GM15510 (cell line): ENCODE data around the gene AGBL4.

ENCODE experiments used
- POLR2A ChIP-seq: IDR thresholded peaks from 3 replicates; pipeline ENCODE4 v1.6.1; 2011; ENCODE audit warnings: borderline replicate concordance; ENCODE audit not compliant: insufficient read length; ENCODE audit errors: extremely low read depth

The AGBL4 gene

GRCh38 chr1:50023292-50024159 lies at the start of gene AGBL4:
TSS of gene AGBL4 (minus strand) at chr1:50023954.
- TF ChIP-seq POLR2A = no peak

GRCh38 chr1:50066806-50067205 lies 43.1 kb upstream of the AGBL4 start:
- TF ChIP-seq POLR2A = no peak

- no peak for TF ChIP-seq POLR2A
These were observed 36.5 kb upstream of the AGBL4 start for GRCh38 chr1:50060279-50060678.

GRCh38 chr1:50048791-50049190 lies 25.0 kb upstream of the AGBL4 start:
- TF ChIP-seq POLR2A = no peak

GRCh38 chr1:50047916-50048694 lies 24.4 kb upstream of the AGBL4 start:
- no peak for TF ChIP-seq POLR2A

GRCh38 chr1:50038237-50038809 lies 14.6 kb upstream of the AGBL4 start:
- TF ChIP-seq POLR2A = no peak

GRCh38 chr1:50027794-50028193 lies 4.0 kb upstream of the AGBL4 start:
- TF ChIP-seq POLR2A = no peak

GRCh38 chr1:49995734-49996133 lies 28.0 kb downstream of the AGBL4 start:
- TF ChIP-seq POLR2A = no peak

GRCh38 chr1:49971088-49971487 lies 52.7 kb downstream of the AGBL4 start:
- TF ChIP-seq POLR2A = no peak

- no peak for TF ChIP-seq POLR2A
These were observed 72.4 kb downstream of the AGBL4 start for GRCh38 chr1:49951385-49951784.

- TF ChIP-seq POLR2A = no peak
These were observed 117.4 kb downstream of the AGBL4 start for GRCh38 chr1:49906365-49906764.

- TF ChIP-seq POLR2A = no peak
These were observed 159.2 kb downstream of the AGBL4 start for GRCh38 chr1:49864581-49864980.

GRCh38 chr1:49854741-49855140 lies 169.0 kb downstream of the AGBL4 start:
- TF ChIP-seq POLR2A = no peak

- no peak for TF ChIP-seq POLR2A
These were observed 181.2 kb downstream of the AGBL4 start for GRCh38 chr1:49842596-49842995.

GRCh38 chr1:49841767-49842166 lies 182.0 kb downstream of the AGBL4 start:
- no peak for TF ChIP-seq POLR2A

- TF ChIP-seq POLR2A = no peak
These were observed 199.5 kb downstream of the AGBL4 start for GRCh38 chr1:49824261-49824660.

GRCh38 chr1:49817681-49818080 lies 206.1 kb downstream of the AGBL4 start:
- TF ChIP-seq POLR2A = no peak

GRCh38 chr1:49765034-49765433 lies 258.7 kb downstream of the AGBL4 start:
- TF ChIP-seq POLR2A = no peak
